Suprapubic skin (tissue), 3 donors: ENCODE data around the gene CCDC196.

Source experiments
- CTCF ChIP-seq, 2 donors: fragments of 200-600 bp in 1 of 2; fragments of 450-650 bp in 1 of 2; sonication (generic) in 1 of 2; IDR thresholded peaks; one replicate each; pipeline ENCODE4 v1.5.1; 2016 to 2019; ENCODE audit warnings: antibody characterized with exemption in 2 of 2, mild to moderate bottlenecking in 1 of 2, moderate library complexity in 1 of 2
- EP300 ChIP-seq: sonication (generic); formaldehyde crosslinking; IDR thresholded peaks from one replicate; pipeline ENCODE4 v1.6.1; 2017; ENCODE audit warnings: antibody characterized with exemption
- POLR2A ChIP-seq, 2 donors: fragments of 450-650 bp; IDR thresholded peaks; one replicate each; pipeline ENCODE4 v1.6.1; 2017; ENCODE audit warnings: antibody characterized with exemption in 2 of 2, mild to moderate bottlenecking in 2 of 2, moderate library complexity in 2 of 2

- TF ChIP-seq CTCF (IDR thresholded peaks at IDR 0.05) (no peak), POLR2A (IDR thresholded peaks at IDR 0.05) (no peak), EP300 (no peak)
Measured at GRCh38 chr14:66503532-66503931, 17.4 kb downstream of the CCDC196 start.
